ENCODE data around the gene SLC22A5.
"Not testable (repeated sequence)": the region's sequence is repeated elsewhere in the genome, so short reads cannot be mapped to it uniquely, and the experiment has no call there.

Gene SLC22A5

GRCh38 chr5:132426525-132427138, 57.1 kb downstream of the SLC22A5 start:
- peak; percentile 84 for DNase-seq (ENCODE audit: low read depth, low spot score)

- DNase-seq (ENCODE audit: low read depth, low spot score) = peak; percentile 65
Measured at GRCh38 chr5:132427281-132428146, 58.0 kb downstream of the SLC22A5 start.

GRCh38 chr5:132428147-132428482, 58.6 kb downstream of the SLC22A5 start:
- DNase-seq (ENCODE audit: low read depth, low spot score) = no peak

GRCh38 chr5:132428484-132429462, 59.3 kb downstream of the SLC22A5 start:
- DNase-seq (ENCODE audit: low read depth, low spot score) = peak; percentile 79

- no peak for DNase-seq (ENCODE audit: low read depth, low spot score)
Measured at GRCh38 chr5:132429463-132430440, 60.2 kb downstream of the SLC22A5 start.

GRCh38 chr5:132430746-132431145, 61.2 kb downstream of the SLC22A5 start:
- no peak for DNase-seq (ENCODE audit: low read depth, low spot score)

- DNase-seq (ENCODE audit: low read depth, low spot score) = no peak
Measured at GRCh38 chr5:132431632-132432031, 62.1 kb downstream of the SLC22A5 start.

GRCh38 chr5:132433141-132433540, 63.6 kb downstream of the SLC22A5 start:
- DNase-seq (ENCODE audit: low read depth, low spot score) = no peak

- no peak for DNase-seq (ENCODE audit: low read depth, low spot score)
Measured at GRCh38 chr5:132434416-132435286, 65.1 kb downstream of the SLC22A5 start.

- no peak for DNase-seq (ENCODE audit: low read depth, low spot score)
Measured at GRCh38 chr5:132435447-132435846, 65.9 kb downstream of the SLC22A5 start.

GRCh38 chr5:132435886-132436285, 66.4 kb downstream of the SLC22A5 start:
- no peak for DNase-seq (ENCODE audit: low read depth, low spot score)

- no peak for DNase-seq (ENCODE audit: low read depth, low spot score)
Measured at GRCh38 chr5:132436936-132437335, 67.4 kb downstream of the SLC22A5 start.

- DNase-seq (ENCODE audit: low read depth, low spot score) = peak; percentile 59
Measured at GRCh38 chr5:132437604-132438266, 68.2 kb downstream of the SLC22A5 start.

GRCh38 chr5:132438267-132438645, 68.7 kb downstream of the SLC22A5 start:
- DNase-seq (ENCODE audit: low read depth, low spot score) = not testable (repeated sequence)

GRCh38 chr5:132438917-132439316, 69.4 kb downstream of the SLC22A5 start:
- no peak for DNase-seq (ENCODE audit: low read depth, low spot score)

GRCh38 chr5:132439521-132440089, 70.1 kb downstream of the SLC22A5 start:
- DNase-seq (ENCODE audit: low read depth, low spot score) = no peak

- DNase-seq (ENCODE audit: low read depth, low spot score) = no peak
Measured at GRCh38 chr5:132444061-132444460, 74.6 kb downstream of the SLC22A5 start.
